Endodermal cell (in vitro differentiated cells): ENCODE results near the gene FLYWCH1. TPM values are rescaled to one million over a fixed set of nuclear protein-coding genes. Genes with fewer than 3 reads are reported as not detected.

Experiments
- DNase-seq: peaks from one replicate; pipeline ENCODE4 v3.0.0-alpha.2; 2017
- H3K27ac ChIP-seq: 2 replicates; pipeline ENCODE4 v1.5.1; 2013; ENCODE audit warnings: mild to moderate bottlenecking, low read depth, low read length, moderate library complexity
- H3K27me3 ChIP-seq: 2 replicates; pipeline ENCODE4 v1.6.1; 2013; ENCODE audit warnings: mild to moderate bottlenecking, low read length, moderate library complexity; ENCODE audit not compliant: insufficient read depth, control insufficient read depth, poor library complexity, severe bottlenecking
- H3K36me3 ChIP-seq: 2 replicates; pipeline ENCODE4 v1.7.0; 2013; ENCODE audit warnings: mild to moderate bottlenecking, low read length, moderate library complexity; ENCODE audit not compliant: control insufficient read depth, insufficient read depth
- H3K4me1 ChIP-seq: one replicate; pipeline ENCODE4 v1.7.0; 2013; ENCODE audit warnings: low read length; ENCODE audit not compliant: control insufficient read depth, insufficient read depth
- H3K4me3 ChIP-seq: 2 replicates; pipeline ENCODE4 v1.5.1; 2013; ENCODE audit warnings: mild to moderate bottlenecking, low read length, moderate library complexity
- H3K9ac ChIP-seq: 2 replicates; pipeline ENCODE4 v1.6.1; 2013; ENCODE audit warnings: mild to moderate bottlenecking, low read length, moderate library complexity; ENCODE audit not compliant: poor library complexity, severe bottlenecking; ENCODE audit errors: extremely low read depth
- H3K9me3 ChIP-seq: 2 replicates; pipeline ENCODE4 v1.6.1; 2013; ENCODE audit warnings: mild to moderate bottlenecking, low read length, moderate library complexity; ENCODE audit not compliant: control insufficient read depth
- H3K27ac Mint-ChIP-seq: 2 replicates; pipeline ENCODE4 v1.8.0; 2020; ENCODE audit warnings: mixed read lengths
- H3K27me3 Mint-ChIP-seq: 2 replicates; pipeline ENCODE4 v1.8.0; 2021; ENCODE audit warnings: mild to moderate bottlenecking, mixed read lengths; ENCODE audit not compliant: insufficient read depth
- H3K36me3 Mint-ChIP-seq: 2 replicates; pipeline ENCODE4 v1.8.0; 2020; ENCODE audit warnings: low read depth, mixed read lengths
- H3K4me1 Mint-ChIP-seq: 2 replicates; pipeline ENCODE4 v1.8.0; 2020; ENCODE audit warnings: mixed read lengths
- H3K4me3 Mint-ChIP-seq: 2 replicates; pipeline ENCODE4 v1.8.0; 2020; ENCODE audit warnings: mild to moderate bottlenecking, moderate library complexity, mixed read lengths
- H3K9me3 Mint-ChIP-seq: 2 replicates; pipeline ENCODE4 v1.8.0; 2020; ENCODE audit warnings: mild to moderate bottlenecking, mixed read lengths
- WGBS, 2 experiments: methylation state at CpG; one replicate each; pipeline versions ENCODE4 v1.1.5 to v1.1.7; 2013; ENCODE audit warnings: missing lambda C conversion rate in 2 of 2, mixed read lengths in 1 of 2; ENCODE audit not compliant: insufficient coverage in 1 of 2, insufficient read length in 1 of 2; 5-methylcytosine and 5-hydroxymethylcytosine counted together
- total RNA-seq, 2 donors: library from RNA; stranded (reverse); fragmentation: NEBNext Ultra II Directional in 1 of 2; extraction: Animal tissue kit (Norgen Biotek cat#: 25700) in 1 of 2; gene quantifications; 2 replicates in 1 of 2; 3 replicates in 1 of 2; pipeline ENCODE4 v1.2.1, GENCODE V29; 2021
- TF ChIP-seq, protein P1 (sequence below): fragments of 200-600 bp; sonication (generic); conservative IDR thresholded peaks from 2 replicates; pipeline ENCODE4 v1.5.0; 2021; ENCODE audit warnings: antibody characterized with exemption, mild to moderate bottlenecking

Gene FLYWCH1
- total RNA-seq, 2 donors from 2014 or later: 20.5 to 33.6 TPM

DNA sequence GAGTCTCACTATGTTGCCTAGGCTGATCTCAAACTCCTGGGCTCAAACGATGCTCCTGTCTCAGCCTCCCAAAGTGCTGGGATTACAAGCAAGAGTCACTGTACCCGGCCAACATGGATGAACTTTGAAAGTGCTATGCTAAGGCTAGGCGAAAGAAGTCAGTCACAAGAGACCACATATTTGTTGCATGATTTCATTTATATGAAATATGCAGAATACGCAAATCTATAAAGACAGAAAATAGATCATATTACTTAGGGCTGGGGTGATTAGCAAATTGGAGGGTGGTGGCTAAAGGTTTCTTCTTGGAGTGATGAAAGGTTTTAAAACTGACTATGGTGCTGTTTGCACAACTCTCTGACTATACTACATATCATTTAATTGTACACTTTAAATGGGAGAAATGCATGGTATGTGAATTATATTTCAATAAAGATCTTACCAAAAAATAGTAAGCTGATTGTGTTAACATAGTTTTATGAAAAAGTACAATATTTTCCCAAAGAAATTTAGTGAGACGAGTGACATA lies 1.2 kb upstream of the FLYWCH1 start:
- Mint-ChIP-seq H3K4me1 (peaks cover 4% of the 10 kb centered on the region), H3K27me3 (peaks cover 28% of the 10 kb centered on the region), H3K4me3 (peak overlapping the region; percentile 79), H3K27ac (no peak overlapping the region), H3K36me3 (peaks cover 9% of the 10 kb centered on the region), H3K9me3 (peaks cover 12% of the 10 kb centered on the region)
- peaks cover 9% of the 10 kb centered on the region for H3K27me3 ChIP-seq
- H3K4me1 ChIP-seq: no peaks in the 10 kb centered on the region
- no peak for DNase-seq
- peaks cover 15% of the 10 kb centered on the region for H3K36me3 ChIP-seq
- TF ChIP-seq, protein P1, sequence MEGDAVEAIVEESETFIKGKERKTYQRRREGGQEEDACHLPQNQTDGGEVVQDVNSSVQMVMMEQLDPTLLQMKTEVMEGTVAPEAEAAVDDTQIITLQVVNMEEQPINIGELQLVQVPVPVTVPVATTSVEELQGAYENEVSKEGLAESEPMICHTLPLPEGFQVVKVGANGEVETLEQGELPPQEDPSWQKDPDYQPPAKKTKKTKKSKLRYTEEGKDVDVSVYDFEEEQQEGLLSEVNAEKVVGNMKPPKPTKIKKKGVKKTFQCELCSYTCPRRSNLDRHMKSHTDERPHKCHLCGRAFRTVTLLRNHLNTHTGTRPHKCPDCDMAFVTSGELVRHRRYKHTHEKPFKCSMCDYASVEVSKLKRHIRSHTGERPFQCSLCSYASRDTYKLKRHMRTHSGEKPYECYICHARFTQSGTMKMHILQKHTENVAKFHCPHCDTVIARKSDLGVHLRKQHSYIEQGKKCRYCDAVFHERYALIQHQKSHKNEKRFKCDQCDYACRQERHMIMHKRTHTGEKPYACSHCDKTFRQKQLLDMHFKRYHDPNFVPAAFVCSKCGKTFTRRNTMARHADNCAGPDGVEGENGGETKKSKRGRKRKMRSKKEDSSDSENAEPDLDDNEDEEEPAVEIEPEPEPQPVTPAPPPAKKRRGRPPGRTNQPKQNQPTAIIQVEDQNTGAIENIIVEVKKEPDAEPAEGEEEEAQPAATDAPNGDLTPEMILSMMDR: no peak
- WGBS, 2 experiments: 83 to 87% methylated on average over 4 to 5 of the region's 5 CpGs
- no peak overlapping the region for H3K9ac ChIP-seq
- H3K9me3 ChIP-seq: no peaks in the 10 kb centered on the region
- no peak overlapping the region for H3K27ac ChIP-seq
- H3K4me3 ChIP-seq: no peak overlapping the region

DNA sequence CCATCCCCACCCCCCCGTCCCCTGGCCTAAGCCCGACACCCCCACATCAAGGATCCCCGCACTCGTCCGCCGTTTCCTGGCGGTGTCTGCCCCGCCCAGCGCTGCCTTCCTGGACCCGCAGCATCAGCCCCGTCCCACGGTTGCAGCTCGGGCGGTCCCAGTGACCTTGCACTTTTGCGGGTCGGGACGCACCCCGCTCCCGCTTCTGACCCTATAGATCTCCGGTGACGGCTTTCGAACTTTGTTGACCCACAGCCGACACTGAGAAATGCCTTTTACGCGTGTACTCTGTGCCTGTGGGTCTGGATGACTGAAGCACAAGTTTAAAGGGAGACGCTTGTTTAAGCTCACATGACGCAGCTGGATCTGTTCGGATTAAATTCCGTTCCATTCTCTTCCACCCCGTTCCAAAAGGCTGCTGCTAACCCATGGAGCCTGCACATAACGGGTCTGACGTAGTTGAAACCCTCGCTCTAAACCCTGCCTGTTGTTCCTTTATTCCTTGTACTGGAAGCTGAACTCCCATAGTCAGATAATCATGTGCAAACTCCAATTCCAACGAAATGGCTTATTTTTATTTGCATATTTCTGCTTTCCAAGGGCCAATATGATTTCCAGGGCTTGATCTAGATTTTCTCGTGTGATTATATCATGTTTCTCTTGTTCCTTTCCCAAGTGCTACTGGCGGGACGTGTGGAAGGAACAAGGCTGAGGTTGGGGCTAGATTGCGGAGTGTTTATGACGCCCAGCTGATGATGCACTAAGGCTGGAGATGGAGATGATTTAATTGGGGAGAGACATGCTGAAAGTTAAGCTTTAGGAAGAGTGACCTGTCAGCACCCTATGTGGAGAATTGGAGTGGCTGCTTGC lies 834 bp downstream of the FLYWCH1 start:
- DNase-seq: peak; percentile 68
- WGBS, 2 experiments: 8 to 15% methylated on average over 29 to 39 of the region's 39 CpGs
- H3K27ac Mint-ChIP-seq: peak overlapping the region; percentile 88

DNA sequence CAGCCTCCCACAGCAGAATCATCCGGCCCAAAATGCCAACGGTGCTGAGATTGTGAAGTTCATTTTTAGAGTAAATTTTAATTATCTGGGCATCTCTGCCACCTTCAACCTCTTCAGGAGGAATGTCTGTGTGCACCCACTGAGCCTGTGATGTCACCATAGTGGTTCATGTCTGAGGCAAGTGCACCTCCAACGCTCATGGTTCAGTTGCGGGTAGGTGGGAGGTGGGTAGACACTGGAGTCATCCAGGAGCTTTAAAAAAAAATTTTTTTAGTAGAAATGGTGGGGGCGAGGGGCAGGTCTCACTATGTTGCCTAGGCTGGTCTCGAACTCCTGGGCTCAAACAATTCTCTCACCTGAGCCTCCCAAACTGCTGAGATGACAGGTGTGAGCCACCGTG lies 1.9 kb downstream of the FLYWCH1 start:
- TF ChIP-seq, protein P1: no peak
- 94 to 100% methylated on average over 4 to 7 of the region's 7 CpGs for WGBS, 2 experiments
- Mint-ChIP-seq H3K36me3 (peaks cover 20% of the 10 kb centered on the region), H3K27me3 (peaks cover 28% of the 10 kb centered on the region), H3K4me1 (peaks cover 4% of the 10 kb centered on the region), H3K27ac (no peak overlapping the region), H3K9me3 (no peaks in the 10 kb centered on the region), H3K4me3 (no peak overlapping the region)
- peaks cover 23% of the 10 kb centered on the region for H3K36me3 ChIP-seq
- H3K27me3 ChIP-seq: peaks cover 9% of the 10 kb centered on the region
- DNase-seq: no peak
- H3K9me3 ChIP-seq: no peaks in the 10 kb centered on the region
- no peak overlapping the region for H3K9ac ChIP-seq
- no peaks in the 10 kb centered on the region for H3K4me1 ChIP-seq
- no peak overlapping the region for H3K4me3 ChIP-seq
- H3K27ac ChIP-seq: no peak overlapping the region

More for the DNA sequence above, 834 bp downstream of the FLYWCH1 start:
- H3K4me1 Mint-ChIP-seq: peaks cover 4% of the 10 kb centered on the region
- Histone ChIP-seq H3K27me3 (peaks cover 9% of the 10 kb centered on the region), H3K4me1 (no peaks in the 10 kb centered on the region), H3K9ac (peak overlapping the region; percentile 42), H3K27ac (no peak overlapping the region), H3K9me3 (no peaks in the 10 kb centered on the region), H3K36me3 (peaks cover 23% of the 10 kb centered on the region), H3K4me3 (peak overlapping the region; percentile 89)
- TF ChIP-seq, protein P1: no peak
- peaks cover 28% of the 10 kb centered on the region for H3K27me3 Mint-ChIP-seq
- peaks cover 13% of the 10 kb centered on the region for H3K36me3 Mint-ChIP-seq
- H3K4me3 Mint-ChIP-seq: peak overlapping the region; percentile 79
- no peaks in the 10 kb centered on the region for H3K9me3 Mint-ChIP-seq
